ENCODE data around the gene GOLT1A.

The GOLT1A gene, protein sequence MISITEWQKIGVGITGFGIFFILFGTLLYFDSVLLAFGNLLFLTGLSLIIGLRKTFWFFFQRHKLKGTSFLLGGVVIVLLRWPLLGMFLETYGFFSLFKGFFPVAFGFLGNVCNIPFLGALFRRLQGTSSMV

DNA sequence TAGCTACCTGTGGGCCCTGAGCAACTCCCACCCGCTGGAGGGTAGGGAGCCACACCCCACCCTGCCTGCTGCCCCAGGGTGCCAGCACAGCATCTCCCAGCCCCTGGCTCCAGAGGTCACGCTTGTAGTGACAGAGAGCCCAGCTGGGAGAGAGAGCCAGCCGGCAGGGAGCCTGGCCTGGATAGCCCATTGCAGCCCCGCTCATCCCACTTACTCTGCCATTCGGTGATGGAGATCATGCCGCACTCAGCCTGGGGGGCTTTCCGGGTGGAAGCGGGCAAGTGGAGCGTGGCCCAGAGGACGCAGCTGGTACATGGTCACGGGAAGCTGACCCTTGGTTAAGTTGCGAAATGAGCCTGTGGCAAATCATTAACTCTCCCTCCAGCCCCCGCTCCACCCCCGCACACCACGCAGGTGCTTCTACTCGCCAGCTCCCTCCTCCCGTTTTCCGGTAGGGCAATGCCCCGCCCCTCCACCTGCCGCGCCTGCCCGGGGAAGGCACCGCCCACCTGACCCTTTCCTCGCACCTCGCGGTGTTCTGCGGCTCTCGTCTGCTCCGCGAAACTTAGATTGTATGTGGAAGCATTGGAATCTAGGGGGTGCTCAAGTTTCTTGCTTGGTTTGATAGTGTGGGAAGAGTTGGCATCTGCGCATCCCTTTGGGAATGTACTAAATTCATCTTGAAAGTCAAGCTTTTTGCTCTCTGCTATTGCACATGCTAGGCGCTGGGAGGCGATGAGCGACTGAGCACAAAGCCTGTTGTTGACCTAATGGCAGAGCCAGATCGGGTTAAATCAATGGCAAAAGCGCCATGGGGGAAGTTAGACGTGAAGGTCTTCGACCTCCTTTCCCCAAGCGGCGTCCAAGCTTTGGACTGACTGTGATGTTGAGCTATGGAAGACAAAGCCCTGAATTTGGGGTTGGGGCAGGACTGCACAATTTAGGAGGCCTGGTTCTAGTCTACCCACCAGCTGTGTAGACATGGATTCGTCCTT lies at the start of gene GOLT1A:
GOLT1A (minus strand) TSS at position 321 of the 995 bp plus-strand sequence; CDS start at position 239, 82 bp downstream.
- ATAC-seq = peak in 1 of 2 donors; percentile 28

- ATAC-seq = no peak
Measured at GRCh38 chr1:204263254-204263910, 49.6 kb upstream of the GOLT1A start.

DNA sequence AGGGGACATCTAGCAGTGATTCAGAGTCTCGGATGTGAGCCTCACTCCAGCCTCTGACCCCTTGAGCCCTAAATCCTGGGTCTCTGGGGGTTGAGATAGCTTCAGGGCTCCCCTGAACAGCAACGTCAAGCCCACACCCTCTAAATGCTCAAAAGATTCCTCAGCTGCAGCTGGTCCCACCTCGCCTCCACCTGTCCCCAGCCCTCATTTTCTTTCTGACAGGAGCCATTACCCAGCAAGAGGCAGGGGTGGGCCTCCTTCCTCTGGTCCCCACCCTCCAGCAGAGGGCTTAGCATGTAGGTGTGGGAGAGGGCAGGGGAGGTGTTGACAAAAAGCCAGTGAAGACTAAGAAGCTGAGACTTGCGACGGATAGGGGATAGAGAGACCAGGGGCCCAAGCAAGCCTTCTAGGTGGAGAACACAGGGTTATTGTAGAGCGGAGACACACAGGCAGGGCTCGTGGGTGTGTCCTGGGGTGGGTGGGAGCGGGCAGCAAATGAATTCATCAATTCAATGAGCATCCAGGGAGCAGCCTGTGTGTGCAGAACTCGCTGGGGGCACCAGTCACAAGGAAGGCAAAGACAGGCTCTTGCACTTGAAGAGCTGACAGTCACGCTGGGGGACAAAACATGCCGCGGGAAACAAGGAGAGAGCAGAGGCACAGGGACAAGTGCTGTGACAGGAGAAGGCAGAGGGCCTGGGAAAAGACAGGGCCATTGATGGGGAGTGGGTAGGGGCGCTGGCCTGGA lies 48.9 kb upstream of the GOLT1A start:
- no peak for ATAC-seq

DNA sequence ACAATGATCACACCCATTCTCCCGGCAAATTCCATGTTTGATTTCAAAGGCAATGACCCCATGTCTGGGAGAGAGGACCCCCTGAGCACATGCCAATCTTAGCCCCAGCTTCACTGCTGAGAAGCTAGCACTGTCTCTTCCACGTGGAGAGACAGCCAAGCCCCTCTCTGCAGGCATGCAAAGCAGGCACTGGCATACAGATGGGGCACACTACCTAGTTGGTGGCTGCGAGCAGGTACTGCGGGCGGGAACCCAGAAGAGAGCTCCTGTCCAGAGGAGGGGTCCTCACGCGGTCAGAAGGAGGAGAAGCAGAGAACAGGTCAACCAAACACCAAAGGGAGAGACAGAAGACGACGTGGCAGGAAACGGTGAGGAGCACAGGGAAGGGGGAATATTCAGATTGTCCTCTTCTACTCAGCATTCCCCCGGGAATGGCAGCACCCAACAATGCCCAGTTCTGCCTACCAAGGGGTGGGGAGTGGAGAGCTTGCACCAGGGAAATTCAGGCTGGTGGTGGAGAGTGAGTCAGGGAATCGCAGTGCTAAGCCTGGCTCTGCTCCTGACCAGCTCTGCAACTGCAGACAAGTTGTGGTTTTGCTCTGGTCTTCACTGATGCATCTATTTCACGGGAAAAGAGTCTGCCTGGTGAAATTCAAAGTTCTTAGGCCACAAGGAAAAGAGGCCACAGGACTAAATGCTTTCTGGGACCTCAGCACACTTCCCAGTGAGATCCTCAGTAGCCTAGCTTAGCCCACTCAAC lies 48.1 kb upstream of the GOLT1A start:
- ATAC-seq = no peak

GRCh38 chr1:204261266-204261665 lies 47.5 kb upstream of the GOLT1A start:
- ATAC-seq = no peak

DNA sequence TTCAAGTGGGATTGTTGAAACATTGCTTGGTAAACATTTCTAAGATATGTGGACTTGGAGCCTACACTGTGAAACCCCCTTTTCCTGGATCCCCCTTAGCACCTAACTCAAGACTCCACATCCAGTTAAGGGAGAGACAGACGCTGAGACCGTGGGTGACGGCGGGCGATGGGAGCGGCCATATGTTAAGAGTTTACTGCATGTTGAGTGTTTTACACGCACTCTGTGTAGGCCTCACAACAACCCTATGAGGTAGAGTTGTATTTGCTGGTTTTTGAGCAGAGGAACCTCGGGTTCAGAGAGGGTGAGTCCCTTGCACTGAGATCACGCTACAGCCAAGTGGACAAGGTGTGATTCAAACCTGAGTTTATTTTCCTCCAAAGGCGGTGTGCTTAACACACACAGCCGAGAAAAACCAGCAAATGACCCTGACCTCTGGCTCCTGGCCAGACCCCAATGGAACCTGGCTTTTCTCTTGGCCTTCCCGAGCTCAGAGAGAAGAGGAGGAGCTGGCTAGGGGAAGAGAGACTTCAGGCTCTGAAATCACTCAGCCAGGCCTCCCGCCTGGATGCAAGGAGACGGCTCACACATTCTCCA lies 46.9 kb upstream of the GOLT1A start:
- no peak for ATAC-seq

GRCh38 chr1:204259782-204260181 lies 46.0 kb upstream of the GOLT1A start:
- ATAC-seq = no peak

GRCh38 chr1:204259196-204259595 lies 45.4 kb upstream of the GOLT1A start:
- no peak for ATAC-seq

DNA sequence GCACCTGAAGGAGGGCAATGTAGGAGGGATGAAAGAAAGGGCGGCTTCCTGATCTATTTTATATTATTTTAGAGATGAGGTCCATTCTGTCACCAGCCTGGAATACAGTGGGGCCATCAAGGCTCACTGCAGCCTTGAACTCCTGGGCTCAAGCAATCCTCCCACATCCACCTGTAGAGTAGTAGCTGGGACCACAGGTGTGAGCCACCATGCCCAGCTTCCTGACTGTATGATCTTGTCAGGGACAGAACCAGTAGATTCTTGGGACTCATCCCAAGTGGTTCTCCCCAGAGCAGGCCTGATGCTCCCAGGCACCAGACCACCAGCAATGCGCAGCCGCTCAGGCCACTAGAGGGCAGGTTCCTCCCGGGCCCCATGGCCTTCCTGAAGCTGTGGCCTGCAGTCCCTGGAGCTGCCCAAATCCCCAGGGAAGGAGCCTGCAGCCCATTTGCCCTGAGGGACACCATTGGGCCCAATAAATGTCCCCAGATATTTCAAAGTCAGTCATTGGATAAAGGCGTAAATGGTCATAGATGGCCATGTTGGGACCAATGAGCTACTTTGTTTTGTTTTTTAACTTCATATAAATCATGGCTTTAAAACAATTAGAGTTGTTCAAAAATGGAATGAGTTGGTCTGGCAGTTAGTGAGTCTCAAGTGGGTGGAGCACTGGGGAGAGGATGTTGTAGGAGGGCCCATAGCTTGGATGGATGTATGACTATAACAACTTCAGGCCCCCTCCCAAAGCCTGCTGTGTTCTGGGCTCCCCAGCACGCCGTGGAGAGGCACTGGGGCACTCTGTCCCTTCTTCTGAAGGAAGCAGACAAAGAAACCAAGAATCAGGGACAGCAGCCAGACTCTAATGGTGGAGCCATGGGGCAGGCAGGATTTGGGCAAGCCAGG lies 44.7 kb upstream of the GOLT1A start:
- ATAC-seq = no peak

DNA sequence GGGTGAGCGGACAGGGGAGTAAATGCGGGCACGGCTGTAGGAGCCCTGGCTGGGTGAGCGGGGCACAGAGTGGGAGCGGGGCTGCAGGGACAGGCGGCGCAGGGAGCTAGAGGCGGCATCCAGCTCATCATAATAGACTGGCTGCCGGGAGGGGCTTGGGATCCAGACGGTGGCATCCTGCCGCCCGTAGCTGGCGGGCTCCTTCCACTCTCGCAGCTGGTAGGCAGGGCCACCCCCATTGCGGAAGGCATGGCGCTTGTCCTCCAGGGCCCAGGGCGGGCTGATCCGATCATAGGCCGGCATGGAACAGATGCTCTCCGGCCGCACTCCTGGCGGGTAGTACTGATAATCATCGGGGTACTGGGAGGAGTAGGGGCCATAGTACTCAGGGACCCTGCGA lies 43.7 kb upstream of the GOLT1A start:
- no peak for ATAC-seq

- no peak for ATAC-seq
Measured at GRCh38 chr1:204256531-204256930, 42.7 kb upstream of the GOLT1A start.

- ATAC-seq = no peak
Measured at GRCh38 chr1:204255966-204256365, 42.2 kb upstream of the GOLT1A start.

DNA sequence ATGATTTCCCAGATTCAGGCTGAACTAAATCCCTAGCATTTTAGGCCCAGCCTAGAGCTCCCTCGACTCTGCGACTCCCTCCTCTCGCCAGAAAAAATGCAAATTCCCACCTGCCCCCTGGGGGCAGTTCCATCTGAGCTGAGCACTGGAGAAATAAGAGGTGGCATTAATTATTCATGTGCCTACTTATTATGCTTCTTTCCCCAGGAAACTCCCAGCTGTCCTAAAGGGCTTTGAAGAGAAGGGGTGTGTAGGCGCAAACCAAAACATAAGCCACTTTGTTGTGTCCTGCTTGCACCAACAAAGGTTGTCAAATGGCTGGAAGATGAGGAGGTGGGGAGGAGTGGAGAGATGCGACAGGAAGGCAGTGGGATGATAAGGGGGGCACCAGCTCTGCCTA lies 41.4 kb upstream of the GOLT1A start:
- no peak for ATAC-seq

GRCh38 chr1:204254031-204254661 lies 40.4 kb upstream of the GOLT1A start:
- ATAC-seq = no peak

- ATAC-seq = no peak
Measured at GRCh38 chr1:204251926-204252689, 38.3 kb upstream of the GOLT1A start.

GRCh38 chr1:204251286-204251685 lies 37.5 kb upstream of the GOLT1A start:
- no peak for ATAC-seq

- ATAC-seq = no peak
Measured at GRCh38 chr1:204250428-204251030, 36.7 kb upstream of the GOLT1A start.

GRCh38 chr1:204249736-204250427 lies 36.1 kb upstream of the GOLT1A start:
- ATAC-seq = no peak
